Neural progenitor cell (in vitro differentiated cells): ENCODE measurements around the gene UBXN7.

Experiments used
- CTCF ChIP-seq: fragments of 200-600 bp; sonication (generic); IDR thresholded peaks from 2 replicates; pipeline ENCODE4 v1.5.1; 2017; ENCODE audit warnings: antibody characterized with exemption, mild to moderate bottlenecking
- EZH2 ChIP-seq: fragments of 200-600 bp; sonication (generic); IDR thresholded peaks from 2 replicates; pipeline ENCODE4 v1.6.1; 2017; ENCODE audit warnings: antibody characterized with exemption, mild to moderate bottlenecking, moderate library complexity
- EZH2phosphoT487 ChIP-seq: fragments of 200-600 bp; sonication (generic); IDR thresholded peaks from 2 replicates; pipeline ENCODE4 v1.6.1; 2017; ENCODE audit warnings: antibody characterized with exemption

DNA sequence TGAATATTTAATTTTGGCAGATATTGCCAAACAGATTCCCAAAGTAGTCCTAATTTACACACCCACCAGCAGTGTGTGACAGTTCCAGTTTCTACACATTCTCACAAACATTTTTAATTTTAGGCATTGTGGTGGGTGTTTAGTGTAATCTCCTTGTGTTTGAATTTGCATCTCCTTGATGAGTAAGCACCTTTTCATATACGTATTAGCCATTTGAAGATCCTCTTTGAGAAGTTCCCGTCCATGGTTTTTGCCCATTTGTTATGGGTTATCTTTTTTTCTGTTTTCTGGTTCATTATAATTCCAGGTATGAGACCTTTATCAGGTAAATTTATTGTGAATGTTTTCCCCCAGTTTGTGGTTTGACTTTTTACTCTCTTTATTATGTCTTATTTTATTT, 91.8 kb downstream of the UBXN7 start:
- no peak for TF ChIP-seq CTCF
- TF ChIP-seq EZH2, result no peak
- no peak for TF ChIP-seq EZH2phosphoT487
